ENCODE results near the gene RNF38.
"Not testable (repeated sequence)": the region's sequence is repeated elsewhere in the genome, so short reads cannot be mapped to it uniquely, and the experiment has no call there.

Gene RNF38

GRCh38 chr9:36399980-36400331, at the start of gene RNF38:
RNF38 (minus strand) TSS chr9:36400269; CDS start chr9:36400108, 161 bp downstream.
- DNase-seq (ENCODE audit: low read depth) = peak; percentile 28

- DNase-seq (ENCODE audit: low read depth) = not testable (repeated sequence)
These were observed 48.5 kb upstream of the RNF38 start for GRCh38 chr9:36448555-36448954.

- no peak for DNase-seq (ENCODE audit: low read depth)
These were observed 47.9 kb upstream of the RNF38 start for GRCh38 chr9:36448017-36448416.

- DNase-seq (ENCODE audit: low read depth) = not testable (repeated sequence)
These were observed 46.6 kb upstream of the RNF38 start for GRCh38 chr9:36446678-36447077.

- no peak for DNase-seq (ENCODE audit: low read depth)
These were observed 45.8 kb upstream of the RNF38 start for GRCh38 chr9:36445800-36446361.

GRCh38 chr9:36444203-36444602, 44.1 kb upstream of the RNF38 start:
- DNase-seq (ENCODE audit: low read depth) = no peak

- DNase-seq (ENCODE audit: low read depth) = no peak
These were observed 43.5 kb upstream of the RNF38 start for GRCh38 chr9:36443581-36443980.

- no peak for DNase-seq (ENCODE audit: low read depth)
These were observed 42.6 kb upstream of the RNF38 start for GRCh38 chr9:36442710-36443109.

- DNase-seq (ENCODE audit: low read depth) = no peak
These were observed 41.9 kb upstream of the RNF38 start for GRCh38 chr9:36441966-36442365.

GRCh38 chr9:36438536-36439236, 38.6 kb upstream of the RNF38 start:
- no peak for DNase-seq (ENCODE audit: low read depth)

- no peak for DNase-seq (ENCODE audit: low read depth)
These were observed 37.7 kb upstream of the RNF38 start for GRCh38 chr9:36437790-36438189.

GRCh38 chr9:36436909-36437308, 36.8 kb upstream of the RNF38 start:
- no peak for DNase-seq (ENCODE audit: low read depth)

- DNase-seq (ENCODE audit: low read depth) = no peak
These were observed 33.3 kb upstream of the RNF38 start for GRCh38 chr9:36433386-36433785.

- DNase-seq (ENCODE audit: low read depth) = no peak
These were observed 31.0 kb upstream of the RNF38 start for GRCh38 chr9:36431078-36431477.

- no peak for DNase-seq (ENCODE audit: low read depth)
These were observed 26.9 kb upstream of the RNF38 start for GRCh38 chr9:36426945-36427344.

GRCh38 chr9:36426348-36426747, 26.3 kb upstream of the RNF38 start:
- no peak for DNase-seq (ENCODE audit: low read depth)

GRCh38 chr9:36424289-36425055, 24.4 kb upstream of the RNF38 start:
- DNase-seq (ENCODE audit: low read depth) = no peak

- no peak for DNase-seq (ENCODE audit: low read depth)
These were observed 23.1 kb upstream of the RNF38 start for GRCh38 chr9:36423206-36423605.

GRCh38 chr9:36416890-36417289, 16.8 kb upstream of the RNF38 start:
- DNase-seq (ENCODE audit: low read depth) = no peak

- no peak for DNase-seq (ENCODE audit: low read depth)
These were observed 15.9 kb upstream of the RNF38 start for GRCh38 chr9:36415822-36416525.

- not testable (repeated sequence) for DNase-seq (ENCODE audit: low read depth)
These were observed 11.3 kb upstream of the RNF38 start for GRCh38 chr9:36411410-36411809.

GRCh38 chr9:36409076-36409475, 9.0 kb upstream of the RNF38 start:
- not testable (repeated sequence) for DNase-seq (ENCODE audit: low read depth)

Measured in stimulated activated CD8-positive, alpha-beta memory T cell treated with anti-CD3 and anti-CD28 coated beads, Interleukin-15, amount 100 ng/mL, for 1 hour (primary cell).